GM23338 (cell line): ENCODE data around the gene MYH15. TPM values are rescaled to one million over a fixed set of nuclear protein-coding genes. Genes with fewer than 3 reads are reported as not detected.

Experiments used
- ATAC-seq: fragments of 200-7000 bp; cut with Tn5 transposase; 3 replicates; pipeline ENCODE4 v1.9.1; 2020
- DNase-seq: peaks from one replicate; pipeline ENCODE4 v3.0.0-alpha.2; 2015; ENCODE audit warnings: low spot score
- H2AFZ ChIP-seq: fragments of 200-600 bp; sonication (generic); 2 replicates; pipeline ENCODE4 v1.8.0; 2016; ENCODE audit warnings: antibody characterized with exemption, mild to moderate bottlenecking, moderate library complexity
- H3F3A ChIP-seq: fragments of 200-600 bp; sonication (generic); replicated peaks from 2 replicates; pipeline ENCODE4 v1.8.0; 2017; ENCODE audit warnings: antibody characterized with exemption, mixed run types, low read depth
- H3K27ac ChIP-seq: fragments of 200-600 bp; sonication (generic); 2 replicates; pipeline ENCODE4 v1.6.1; 2016; ENCODE audit warnings: low read depth
- H3K27me3 ChIP-seq: fragments of 200-600 bp; sonication (generic); 2 replicates; pipeline ENCODE4 v1.8.0; 2016; ENCODE audit warnings: mild to moderate bottlenecking, mixed run types, moderate library complexity; ENCODE audit not compliant: insufficient read depth
- H3K36me3 ChIP-seq: fragments of 200-600 bp; sonication (generic); 2 replicates; pipeline ENCODE4 v1.8.0; 2016; ENCODE audit warnings: mild to moderate bottlenecking; ENCODE audit not compliant: insufficient read depth
- H3K4me1 ChIP-seq: fragments of 200-600 bp; sonication (generic); 2 replicates; pipeline ENCODE4 v1.8.0; 2016; ENCODE audit warnings: mild to moderate bottlenecking, moderate library complexity; ENCODE audit not compliant: insufficient read depth
- H3K4me2 ChIP-seq: fragments of 200-600 bp; sonication (generic); 2 replicates; pipeline ENCODE4 v1.7.1; 2017; ENCODE audit warnings: mixed run types
- H3K4me3 ChIP-seq: fragments of 200-600 bp; sonication (generic); 2 replicates; pipeline ENCODE4 v1.6.1; 2016; ENCODE audit warnings: mixed run types
- H3K79me2 ChIP-seq: fragments of 200-600 bp; sonication (generic); replicated peaks from 2 replicates; pipeline ENCODE4 v1.8.0; 2017; ENCODE audit warnings: mild to moderate bottlenecking; ENCODE audit not compliant: insufficient read depth
- H3K9me2 ChIP-seq: fragments of 200-600 bp; sonication (generic); 2 replicates; pipeline ENCODE4 v1.8.0; 2017; ENCODE audit not compliant: insufficient read depth
- H4K20me1 ChIP-seq: fragments of 200-600 bp; sonication (generic); replicated peaks from 2 replicates; pipeline ENCODE4 v1.8.0; 2017; ENCODE audit warnings: mild to moderate bottlenecking; ENCODE audit not compliant: insufficient read depth
- H3K27ac Mint-ChIP-seq: 2 replicates; pipeline ENCODE4 v1.8.0; 2020; ENCODE audit warnings: inconsistent platforms, mild to moderate bottlenecking, moderate library complexity, mixed read lengths
- H3K27me3 Mint-ChIP-seq: 3 replicates; pipeline ENCODE4 v1.8.0; 2022; ENCODE audit warnings: low read depth, mild to moderate bottlenecking, moderate library complexity, mixed read lengths, inconsistent platforms; ENCODE audit not compliant: insufficient read depth, poor library complexity
- H3K36me3 Mint-ChIP-seq: 3 replicates; pipeline ENCODE4 v1.8.0; 2021; ENCODE audit warnings: low read depth, mild to moderate bottlenecking, inconsistent platforms, moderate library complexity, mixed read lengths
- H3K4me1 Mint-ChIP-seq: 3 replicates; pipeline ENCODE4 v1.8.0; 2020; ENCODE audit warnings: mild to moderate bottlenecking, inconsistent platforms, mixed read lengths
- H3K4me3 Mint-ChIP-seq: 3 replicates; pipeline ENCODE4 v1.8.0; 2021; ENCODE audit warnings: moderate library complexity, mild to moderate bottlenecking, inconsistent platforms, mixed read lengths
- H3K9me3 Mint-ChIP-seq: 3 replicates; pipeline ENCODE4 v1.8.0; 2020; ENCODE audit warnings: moderate library complexity, mild to moderate bottlenecking, inconsistent platforms, mixed read lengths
- CREB1 ChIP-seq: fragments of 250-450 bp; sonication (Bioruptor Pico); IDR thresholded peaks from 2 replicates; pipeline ENCODE4 v1.5.0; 2020; ENCODE audit warnings: low read depth, mild to moderate bottlenecking, moderate library complexity
- JUNB ChIP-seq: IDR thresholded peaks from one replicate; pipeline ENCODE4 v1.6.1; 2016; ENCODE audit warnings: antibody characterized with exemption; ENCODE audit not compliant: unreplicated experiment
- STAT1 ChIP-seq: IDR thresholded peaks from one replicate; pipeline ENCODE4 v1.6.1; 2016; ENCODE audit warnings: antibody characterized with exemption; ENCODE audit not compliant: unreplicated experiment
- ZNF114 ChIP-seq: fragments of 250-450 bp; sonication (Bioruptor Pico); IDR thresholded peaks from 2 replicates; pipeline ENCODE4 v1.5.0; 2020; ENCODE audit warnings: mild to moderate bottlenecking, moderate library complexity
- polyA plus RNA-seq: library from polyadenylated mRNA; unstranded; fragments of >200 nt; fragmentation: Nextera tagmentation; extraction: Ambion mirVana; gene quantifications from 2 replicates; pipeline ENCODE4 v1.2.1, GENCODE V29; 2016
- total RNA-seq: library from RNA; depleted of rRNA; stranded (reverse); fragments of >200 nt; shearing (Covaris generic); gene quantifications from 2 replicates; pipeline ENCODE4 v1.2.3, GENCODE V29; 2014
- TF ChIP-seq, protein P1 (sequence below): fragments of 250-450 bp; sonication (Bioruptor Pico); IDR thresholded peaks from 2 replicates; pipeline ENCODE4 v1.5.0; 2020; ENCODE audit warnings: mild to moderate bottlenecking, moderate library complexity
- TF ChIP-seq, protein P2 (sequence below): IDR thresholded peaks from 2 replicates; pipeline ENCODE4 v1.6.1; 2016; ENCODE audit warnings: antibody characterized with exemption
- TF ChIP-seq, protein P3 (sequence below), 2 experiments: fragments of 200-600 bp in 1 of 2; sonication (generic) in 1 of 2; conservative IDR thresholded peaks; 2 replicates each; pipeline versions ENCODE4 v1.5.1 to v1.6.1; 2016 to 2017; ENCODE audit warnings: antibody characterized with exemption in 2 of 2, low read depth in 2 of 2, mild to moderate bottlenecking in 2 of 2, moderate library complexity in 1 of 2

MYH15 gene
- total and polyA plus RNA-seq, 2 experiments from 2014 or later = 0.07 TPM; not detected in 1

DNA sequence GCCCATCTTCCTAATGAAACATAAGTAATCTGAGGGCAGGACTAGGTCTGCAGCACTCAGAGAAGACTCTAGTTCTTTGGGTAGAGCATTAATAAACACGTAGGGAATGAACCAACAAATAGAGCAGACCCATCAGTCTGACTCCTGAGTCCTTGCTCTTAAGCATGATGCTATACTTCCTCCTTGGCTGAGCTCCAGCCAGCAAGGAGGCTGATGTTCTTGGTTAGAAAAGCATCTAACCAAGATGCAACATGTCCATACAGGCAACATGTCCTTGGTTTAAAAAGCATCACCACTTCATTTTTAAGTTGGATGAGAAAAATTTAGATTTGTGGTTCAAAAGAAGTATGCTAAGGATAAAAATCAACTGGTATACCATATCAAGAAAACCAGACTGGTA, 8.5 kb upstream of the MYH15 start (continued):
- TF ChIP-seq, protein P1, sequence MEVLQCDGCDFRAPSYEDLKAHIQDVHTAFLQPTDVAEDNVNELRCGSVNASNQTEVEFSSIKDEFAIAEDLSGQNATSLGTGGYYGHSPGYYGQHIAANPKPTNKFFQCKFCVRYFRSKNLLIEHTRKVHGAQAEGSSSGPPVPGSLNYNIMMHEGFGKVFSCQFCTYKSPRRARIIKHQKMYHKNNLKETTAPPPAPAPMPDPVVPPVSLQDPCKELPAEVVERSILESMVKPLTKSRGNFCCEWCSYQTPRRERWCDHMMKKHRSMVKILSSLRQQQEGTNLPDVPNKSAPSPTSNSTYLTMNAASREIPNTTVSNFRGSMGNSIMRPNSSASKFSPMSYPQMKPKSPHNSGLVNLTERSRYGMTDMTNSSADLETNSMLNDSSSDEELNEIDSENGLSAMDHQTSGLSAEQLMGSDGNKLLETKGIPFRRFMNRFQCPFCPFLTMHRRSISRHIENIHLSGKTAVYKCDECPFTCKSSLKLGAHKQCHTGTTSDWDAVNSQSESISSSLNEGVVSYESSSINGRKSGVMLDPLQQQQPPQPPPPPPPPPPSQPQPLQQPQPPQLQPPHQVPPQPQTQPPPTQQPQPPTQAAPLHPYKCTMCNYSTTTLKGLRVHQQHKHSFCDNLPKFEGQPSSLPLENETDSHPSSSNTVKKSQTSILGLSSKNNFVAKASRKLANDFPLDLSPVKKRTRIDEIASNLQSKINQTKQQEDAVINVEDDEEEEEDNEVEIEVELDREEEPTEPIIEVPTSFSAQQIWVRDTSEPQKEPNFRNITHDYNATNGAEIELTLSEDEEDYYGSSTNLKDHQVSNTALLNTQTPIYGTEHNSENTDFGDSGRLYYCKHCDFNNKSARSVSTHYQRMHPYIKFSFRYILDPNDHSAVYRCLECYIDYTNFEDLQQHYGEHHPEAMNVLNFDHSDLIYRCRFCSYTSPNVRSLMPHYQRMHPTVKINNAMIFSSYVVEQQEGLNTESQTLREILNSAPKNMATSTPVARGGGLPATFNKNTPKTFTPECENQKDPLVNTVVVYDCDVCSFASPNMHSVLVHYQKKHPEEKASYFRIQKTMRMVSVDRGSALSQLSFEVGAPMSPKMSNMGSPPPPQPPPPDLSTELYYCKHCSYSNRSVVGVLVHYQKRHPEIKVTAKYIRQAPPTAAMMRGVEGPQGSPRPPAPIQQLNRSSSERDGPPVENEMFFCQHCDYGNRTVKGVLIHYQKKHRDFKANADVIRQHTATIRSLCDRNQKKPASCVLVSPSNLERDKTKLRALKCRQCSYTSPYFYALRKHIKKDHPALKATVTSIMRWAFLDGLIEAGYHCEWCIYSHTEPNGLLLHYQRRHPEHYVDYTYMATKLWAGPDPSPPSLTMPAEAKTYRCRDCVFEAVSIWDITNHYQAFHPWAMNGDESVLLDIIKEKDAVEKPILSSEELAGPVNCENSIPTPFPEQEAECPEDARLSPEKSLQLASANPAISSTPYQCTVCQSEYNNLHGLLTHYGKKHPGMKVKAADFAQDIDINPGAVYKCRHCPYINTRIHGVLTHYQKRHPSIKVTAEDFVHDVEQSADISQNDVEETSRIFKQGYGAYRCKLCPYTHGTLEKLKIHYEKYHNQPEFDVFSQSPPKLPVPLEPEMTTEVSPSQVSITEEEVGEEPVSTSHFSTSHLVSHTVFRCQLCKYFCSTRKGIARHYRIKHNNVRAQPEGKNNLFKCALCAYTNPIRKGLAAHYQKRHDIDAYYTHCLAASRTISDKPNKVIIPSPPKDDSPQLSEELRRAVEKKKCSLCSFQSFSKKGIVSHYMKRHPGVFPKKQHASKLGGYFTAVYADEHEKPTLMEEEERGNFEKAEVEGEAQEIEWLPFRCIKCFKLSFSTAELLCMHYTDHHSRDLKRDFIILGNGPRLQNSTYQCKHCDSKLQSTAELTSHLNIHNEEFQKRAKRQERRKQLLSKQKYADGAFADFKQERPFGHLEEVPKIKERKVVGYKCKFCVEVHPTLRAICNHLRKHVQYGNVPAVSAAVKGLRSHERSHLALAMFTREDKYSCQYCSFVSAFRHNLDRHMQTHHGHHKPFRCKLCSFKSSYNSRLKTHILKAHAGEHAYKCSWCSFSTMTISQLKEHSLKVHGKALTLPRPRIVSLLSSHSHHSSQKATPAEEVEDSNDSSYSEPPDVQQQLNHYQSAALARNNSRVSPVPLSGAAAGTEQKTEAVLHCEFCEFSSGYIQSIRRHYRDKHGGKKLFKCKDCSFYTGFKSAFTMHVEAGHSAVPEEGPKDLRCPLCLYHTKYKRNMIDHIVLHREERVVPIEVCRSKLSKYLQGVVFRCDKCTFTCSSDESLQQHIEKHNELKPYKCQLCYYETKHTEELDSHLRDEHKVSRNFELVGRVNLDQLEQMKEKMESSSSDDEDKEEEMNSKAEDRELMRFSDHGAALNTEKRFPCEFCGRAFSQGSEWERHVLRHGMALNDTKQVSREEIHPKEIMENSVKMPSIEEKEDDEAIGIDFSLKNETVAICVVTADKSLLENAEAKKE (CRISPR knock-in tag) = no peak
- TF ChIP-seq, protein P2, sequence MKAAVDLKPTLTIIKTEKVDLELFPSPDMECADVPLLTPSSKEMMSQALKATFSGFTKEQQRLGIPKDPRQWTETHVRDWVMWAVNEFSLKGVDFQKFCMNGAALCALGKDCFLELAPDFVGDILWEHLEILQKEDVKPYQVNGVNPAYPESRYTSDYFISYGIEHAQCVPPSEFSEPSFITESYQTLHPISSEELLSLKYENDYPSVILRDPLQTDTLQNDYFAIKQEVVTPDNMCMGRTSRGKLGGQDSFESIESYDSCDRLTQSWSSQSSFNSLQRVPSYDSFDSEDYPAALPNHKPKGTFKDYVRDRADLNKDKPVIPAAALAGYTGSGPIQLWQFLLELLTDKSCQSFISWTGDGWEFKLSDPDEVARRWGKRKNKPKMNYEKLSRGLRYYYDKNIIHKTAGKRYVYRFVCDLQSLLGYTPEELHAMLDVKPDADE = no peak

DNA sequence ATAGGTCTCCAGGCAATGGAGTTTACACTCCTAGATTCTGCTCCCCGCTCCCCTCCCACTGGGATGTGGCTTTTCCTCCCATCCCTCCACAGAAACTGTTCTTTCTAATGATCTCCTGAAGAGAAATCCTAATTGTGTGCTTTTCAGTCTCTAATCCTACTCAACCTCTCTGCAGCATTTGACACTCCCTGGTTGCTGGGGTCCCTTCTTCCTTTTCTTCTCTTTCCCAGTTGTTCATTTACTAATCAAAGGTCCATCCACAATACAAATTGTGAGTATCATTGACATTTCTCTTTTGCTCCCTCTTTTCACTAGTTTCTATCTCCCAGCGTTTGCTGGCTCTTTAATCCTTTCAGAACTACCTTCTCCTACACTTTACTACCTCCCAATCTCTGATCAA, 6.5 kb upstream of the MYH15 start:
- no peak overlapping the region for H3K4me3 Mint-ChIP-seq
- Histone ChIP-seq H3K4me2 (no peak overlapping the region), H2AFZ (no peak overlapping the region; the same call in 1 of the 2 replicates), H3K27me3 (no peaks in the 10 kb centered on the region), H3F3A (no peaks in the 10 kb centered on the region), H3K9me2 (no peaks in the 10 kb centered on the region), H3K79me2 (no peaks in the 10 kb centered on the region), H3K27ac (no peak overlapping the region), H3K36me3 (no peaks in the 10 kb centered on the region), H3K4me3 (no peak overlapping the region), H3K4me1 (peaks cover 9% of the 10 kb centered on the region; the same call in 1 of the 2 replicates), H4K20me1 (no peaks in the 10 kb centered on the region)
- no peak overlapping the region for H3K27ac Mint-ChIP-seq
- no peaks in the 10 kb centered on the region for H3K36me3 Mint-ChIP-seq
- ATAC-seq (no peak), DNase-seq (no peak)
- H3K4me1 Mint-ChIP-seq = peaks cover 5% of the 10 kb centered on the region; the same call in 2 of the 3 replicates
- no peaks in the 10 kb centered on the region for H3K27me3 Mint-ChIP-seq
- no peaks in the 10 kb centered on the region for H3K9me3 Mint-ChIP-seq
- TF ChIP-seq, protein P3, sequence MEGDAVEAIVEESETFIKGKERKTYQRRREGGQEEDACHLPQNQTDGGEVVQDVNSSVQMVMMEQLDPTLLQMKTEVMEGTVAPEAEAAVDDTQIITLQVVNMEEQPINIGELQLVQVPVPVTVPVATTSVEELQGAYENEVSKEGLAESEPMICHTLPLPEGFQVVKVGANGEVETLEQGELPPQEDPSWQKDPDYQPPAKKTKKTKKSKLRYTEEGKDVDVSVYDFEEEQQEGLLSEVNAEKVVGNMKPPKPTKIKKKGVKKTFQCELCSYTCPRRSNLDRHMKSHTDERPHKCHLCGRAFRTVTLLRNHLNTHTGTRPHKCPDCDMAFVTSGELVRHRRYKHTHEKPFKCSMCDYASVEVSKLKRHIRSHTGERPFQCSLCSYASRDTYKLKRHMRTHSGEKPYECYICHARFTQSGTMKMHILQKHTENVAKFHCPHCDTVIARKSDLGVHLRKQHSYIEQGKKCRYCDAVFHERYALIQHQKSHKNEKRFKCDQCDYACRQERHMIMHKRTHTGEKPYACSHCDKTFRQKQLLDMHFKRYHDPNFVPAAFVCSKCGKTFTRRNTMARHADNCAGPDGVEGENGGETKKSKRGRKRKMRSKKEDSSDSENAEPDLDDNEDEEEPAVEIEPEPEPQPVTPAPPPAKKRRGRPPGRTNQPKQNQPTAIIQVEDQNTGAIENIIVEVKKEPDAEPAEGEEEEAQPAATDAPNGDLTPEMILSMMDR (conservative IDR thresholded peaks at IDR 0.05; ENCODE audit: low read depth in 2 of 2) = no peak
- TF ChIP-seq, protein P1 (CRISPR knock-in tag) = no peak
- TF ChIP-seq CREB1 (CRISPR knock-in tag) (no peak), JUNB (no peak), ZNF114 (CRISPR knock-in tag) (no peak), STAT1 (no peak)
